ENCODE measurements around the gene TMEM126B.
"Not testable (repeated sequence)": the region's sequence is repeated elsewhere in the genome, so short reads cannot be mapped to it uniquely, and the experiment has no call there.

Gene TMEM126B

GRCh38 chr11:85663080-85663752, 34.8 kb downstream of the TMEM126B start:
- no peak for DNase-seq (ENCODE audit: low spot score)
- no peak for TF ChIP-seq CTCF (IDR thresholded peaks at IDR 0.05; ENCODE audit: extremely low read depth, insufficient read depth, missing control alignments)
- in situ Hi-C loops (cut with MboI; ENCODE audit: low pct_unique_long_range_greater_than_20kb, low sequenced_read_pairs, unreplicated experiment), result no loop called here

- peak; percentile 83 for DNase-seq (ENCODE audit: low spot score)
- in situ Hi-C loops (cut with MboI; ENCODE audit: low pct_unique_long_range_greater_than_20kb, low sequenced_read_pairs, unreplicated experiment), result no loop called here
Observed at GRCh38 chr11:85663753-85664614, 35.6 kb downstream of the TMEM126B start.

GRCh38 chr11:85664615-85665481, 36.5 kb downstream of the TMEM126B start, which contains the start of gene CREBZF:
Gene CREBZF (minus strand): TSS chr11:85665129. CDS start chr11:85664875, 254 bp downstream.
- TF ChIP-seq CTCF (IDR thresholded peaks at IDR 0.05; ENCODE audit: extremely low read depth, insufficient read depth, missing control alignments), result no peak
- peak; percentile 94 for DNase-seq (ENCODE audit: low spot score)
- in situ Hi-C loops (cut with MboI; ENCODE audit: low pct_unique_long_range_greater_than_20kb, low sequenced_read_pairs, unreplicated experiment), result no loop called here

More at GRCh38 chr11:85663753-85664614, 35.6 kb downstream of the TMEM126B start:
- TF ChIP-seq CTCF (IDR thresholded peaks at IDR 0.05; ENCODE audit: extremely low read depth, insufficient read depth, missing control alignments), result peak; percentile 61

GRCh38 chr11:85665733-85666132, 37.3 kb downstream of the TMEM126B start:
- in situ Hi-C loops (cut with MboI; ENCODE audit: low pct_unique_long_range_greater_than_20kb, low sequenced_read_pairs, unreplicated experiment), result no loop called here
- DNase-seq (ENCODE audit: low spot score), result no peak
- TF ChIP-seq CTCF (IDR thresholded peaks at IDR 0.05; ENCODE audit: extremely low read depth, insufficient read depth, missing control alignments), result no peak

- TF ChIP-seq CTCF (IDR thresholded peaks at IDR 0.05; ENCODE audit: extremely low read depth, insufficient read depth, missing control alignments), result no peak
- in situ Hi-C loops (cut with MboI; ENCODE audit: low pct_unique_long_range_greater_than_20kb, low sequenced_read_pairs, unreplicated experiment), result no loop called here
- no peak for DNase-seq (ENCODE audit: low spot score)
Observed at GRCh38 chr11:85666687-85667086, 38.3 kb downstream of the TMEM126B start.

- in situ Hi-C loops (cut with MboI; ENCODE audit: low pct_unique_long_range_greater_than_20kb, low sequenced_read_pairs, unreplicated experiment), result no loop called here
- DNase-seq (ENCODE audit: low spot score), result no peak
- TF ChIP-seq CTCF (IDR thresholded peaks at IDR 0.05; ENCODE audit: extremely low read depth, insufficient read depth, missing control alignments), result no peak
Observed at GRCh38 chr11:85668157-85668556, 39.8 kb downstream of the TMEM126B start.

- DNase-seq (ENCODE audit: low spot score); in situ Hi-C loops (cut with MboI; ENCODE audit: low pct_unique_long_range_greater_than_20kb, low sequenced_read_pairs, unreplicated experiment): not testable (repeated sequence)
Observed at GRCh38 chr11:85670949-85671663, 42.7 kb downstream of the TMEM126B start.
